Naive thymus-derived CD8-positive, alpha-beta T cell (primary cell): ENCODE results near the gene LILRA1. TPM values are rescaled to one million over a fixed set of nuclear protein-coding genes. Genes with fewer than 3 reads are reported as not detected.
A peak's percentile ranks its signal among the peaks of the same experiment; 100 is the strongest.
"Not testable (repeated sequence)": the region's sequence is repeated elsewhere in the genome, so short reads cannot be mapped to it uniquely, and the experiment has no call there.

Source experiments
- ATAC-seq, 2 donors: fragments of 150-1000 bp; cut with Tn5 transposase in 1 of 2; sonication (Bioruptor Pico), chemical (Tn5 transposase) in 1 of 2; 1 replicate in 1 of 2; 2 replicates in 1 of 2; pipeline ENCODE4 v1.10.0; 2021; ENCODE audit warnings: mild to moderate bottlenecking in 2 of 2, moderate library complexity in 2 of 2
- POLR2A ChIA-PET: fragments of 350-600 bp; sonication (Branson Sonifier 250); formaldehyde crosslinking; loops from one replicate; lab custom pipeline; 2021; ENCODE audit warnings: antibody characterized with exemption; lab: Charles Lee
- DNase-seq, 10 donors: peaks; one replicate each; pipeline versions ENCODE4 v3.0.0 to v3.0.0-alpha.2; 2020 to 2022
- H3K27ac Mint-ChIP-seq, 10 donors: one replicate each; pipeline ENCODE4 v1.8.0; 2020 to 2022; ENCODE audit warnings: mild to moderate bottlenecking in 10 of 10, mixed read lengths in 10 of 10, moderate library complexity in 4 of 10, inconsistent platforms in 1 of 10
- H3K27me3 Mint-ChIP-seq, 5 donors: one replicate each; pipeline ENCODE4 v1.8.0; 2021 to 2022; ENCODE audit warnings: mixed read lengths in 5 of 5
- H3K36me3 Mint-ChIP-seq, 3 donors: one replicate each; pipeline ENCODE4 v1.8.0; 2020 to 2022; ENCODE audit warnings: mixed read lengths in 3 of 3, mild to moderate bottlenecking in 2 of 3, inconsistent platforms in 1 of 3
- H3K4me1 Mint-ChIP-seq, 4 donors: one replicate each; pipeline ENCODE4 v1.8.0; 2021 to 2022; ENCODE audit warnings: mixed read lengths in 4 of 4
- H3K4me3 Mint-ChIP-seq, 10 donors: one replicate each; pipeline ENCODE4 v1.8.0; 2020 to 2022; ENCODE audit warnings: mild to moderate bottlenecking in 10 of 10, mixed read lengths in 10 of 10, moderate library complexity in 6 of 10, inconsistent platforms in 1 of 10
- H3K9me3 Mint-ChIP-seq, 9 donors: one replicate each; pipeline ENCODE4 v1.8.0; 2020 to 2022; ENCODE audit warnings: mixed read lengths in 9 of 9, mild to moderate bottlenecking in 3 of 9, inconsistent platforms in 1 of 9, moderate library complexity in 1 of 9
- polyA plus RNA-seq, 3 donors: library from polyadenylated mRNA; unstranded; fragments of 300-500 nt; fragmentation: Illumina TruSeq; gene quantifications; one replicate each; pipeline ENCODE4 v1.2.3, GENCODE V29; 2021
- total RNA-seq, 8 experiments: library from RNA in 2 of 8; stranded (reverse) in 2 of 8; gene quantifications; one replicate each; pipeline ENCODE4 v1.2.3 and lab custom pipeline; 2021 to 2026

LILRA1 gene
- total and polyA plus RNA-seq, 5 experiments from 2014 or later = 0.07 TPM; not detected in 4

GRCh38 chr19:54612428-54612827, 19.0 kb downstream of the LILRA1 start:
- no peak overlapping the region for H3K4me3 Mint-ChIP-seq
- H3K36me3 Mint-ChIP-seq = peaks cover 0 to 1% (median 0%) of the 10 kb centered on the region in 3 donors
- peaks cover 0 to 15% (median 13%) of the 10 kb centered on the region in 5 donors for H3K27me3 Mint-ChIP-seq
- DNase-seq (no peak), ATAC-seq (no peak)
- peaks cover 0 to 44% (median under 1%) of the 10 kb centered on the region in 4 donors for H3K4me1 Mint-ChIP-seq
- POLR2A ChIA-PET = no interaction called here
- no peak overlapping the region for H3K27ac Mint-ChIP-seq
- peaks cover 0 to 46% (median 8%) of the 10 kb centered on the region in 9 donors for H3K9me3 Mint-ChIP-seq

GRCh38 chr19:54614726-54615125, 21.3 kb downstream of the LILRA1 start:
- Mint-ChIP-seq H3K4me1 (peaks cover 0 to 40% (median under 1%) of the 10 kb centered on the region in 4 donors), H3K9me3 (peaks cover 0 to 46% (median 9%) of the 10 kb centered on the region in 9 donors), H3K4me3 (no peak overlapping the region), H3K27me3 (peaks cover 0 to 9% (median 4%) of the 10 kb centered on the region in 5 donors), H3K36me3 (peaks cover 0 to 1% (median 0%) of the 10 kb centered on the region in 3 donors), H3K27ac (no peak overlapping the region)
- ATAC-seq (no peak), DNase-seq (no peak)
- POLR2A ChIA-PET = no interaction called here

- peaks cover 0 to 6% (median 2%) of the 10 kb centered on the region in 5 donors for H3K27me3 Mint-ChIP-seq
- ATAC-seq = no peak
- POLR2A ChIA-PET = no interaction called here
- H3K36me3 Mint-ChIP-seq = no peaks in the 10 kb centered on the region
- H3K4me1 Mint-ChIP-seq = peaks cover 0 to 43% (median under 1%) of the 10 kb centered on the region in 4 donors
- peak overlapping the region in 2 of 10 donors; percentile 20 to 22 for H3K4me3 Mint-ChIP-seq
- peaks cover 0 to 38% (median 9%) of the 10 kb centered on the region in 9 donors for H3K9me3 Mint-ChIP-seq
- no peak for DNase-seq
- peak overlapping the region in 3 of 10 donors; percentile 21 to 48 (median 39) for H3K27ac Mint-ChIP-seq
Observed at GRCh38 chr19:54616057-54616456, 22.6 kb downstream of the LILRA1 start.

GRCh38 chr19:54616821-54617560, 23.6 kb downstream of the LILRA1 start:
- H3K4me3 Mint-ChIP-seq = peak overlapping the region in 4 of 10 donors; percentile 54 to 89 (median 72)
- H3K4me1 Mint-ChIP-seq = peaks cover 0 to 48% (median under 1%) of the 10 kb centered on the region in 4 donors
- ATAC-seq (no peak), DNase-seq (peak in 1 of 10 donors; percentile 10)
- POLR2A ChIA-PET = no interaction called here
- peak overlapping the region in 4 of 10 donors; percentile 10 to 67 (median 46) for H3K27ac Mint-ChIP-seq
- peaks cover 0 to 6% (median 2%) of the 10 kb centered on the region in 5 donors for H3K27me3 Mint-ChIP-seq
- H3K36me3 Mint-ChIP-seq = no peaks in the 10 kb centered on the region
- peaks cover 0 to 38% (median 9%) of the 10 kb centered on the region in 9 donors for H3K9me3 Mint-ChIP-seq

- H3K27ac Mint-ChIP-seq = peak overlapping the region in 1 of 10 donors; percentile 50
- ATAC-seq (no peak), DNase-seq (no peak)
- peak overlapping the region in 2 of 10 donors; percentile 39 to 50 for H3K4me3 Mint-ChIP-seq
- peaks cover 0 to 13% (median 0%) of the 10 kb centered on the region in 9 donors for H3K9me3 Mint-ChIP-seq
- H3K36me3 Mint-ChIP-seq = no peaks in the 10 kb centered on the region
- H3K27me3 Mint-ChIP-seq = peaks cover 1 to 12% (median 3%) of the 10 kb centered on the region in 5 donors
- H3K4me1 Mint-ChIP-seq = peaks cover 0 to 53% (median 0%) of the 10 kb centered on the region in 4 donors
- POLR2A ChIA-PET = no interaction called here
Observed at GRCh38 chr19:54620464-54620863, 27.0 kb downstream of the LILRA1 start.

- peaks cover 0 to 46% (median 1%) of the 10 kb centered on the region in 4 donors for H3K4me1 Mint-ChIP-seq
- peaks cover 0 to 12% (median under 1%) of the 10 kb centered on the region in 9 donors for H3K9me3 Mint-ChIP-seq
- peaks cover 0 to 5% (median 2%) of the 10 kb centered on the region in 3 donors for H3K36me3 Mint-ChIP-seq
- H3K4me3 Mint-ChIP-seq = peak overlapping the region in 2 of 10 donors; percentile 67 to 73
- POLR2A ChIA-PET = no interaction called here
- ATAC-seq (no peak), DNase-seq (no peak)
- H3K27me3 Mint-ChIP-seq = peaks cover 11 to 32% (median 16%) of the 10 kb centered on the region in 5 donors
- peak overlapping the region in 2 of 10 donors; percentile 18 to 75 for H3K27ac Mint-ChIP-seq
Observed at GRCh38 chr19:54622431-54622830, 29.0 kb downstream of the LILRA1 start.

- H3K36me3 Mint-ChIP-seq, POLR2A ChIA-PET, ATAC-seq, DNase-seq: not testable (repeated sequence)
- peaks cover 0 to 59% (median 1%) of the 10 kb centered on the region in 4 donors for H3K4me1 Mint-ChIP-seq
- peak overlapping the region in 2 of 10 donors; percentile 36 to 91 for H3K27ac Mint-ChIP-seq
- H3K4me3 Mint-ChIP-seq = peak overlapping the region in 1 of 10 donors; percentile 76
- peaks cover 0 to 19% (median 4%) of the 10 kb centered on the region in 9 donors for H3K9me3 Mint-ChIP-seq
- peaks cover 18 to 50% (median 29%) of the 10 kb centered on the region in 5 donors for H3K27me3 Mint-ChIP-seq
Observed at GRCh38 chr19:54624234-54624633, 30.8 kb downstream of the LILRA1 start.

- H3K4me3 Mint-ChIP-seq = peak overlapping the region in 1 of 10 donors; percentile 76
- H3K36me3 Mint-ChIP-seq, POLR2A ChIA-PET, ATAC-seq: not testable (repeated sequence)
- peaks cover 0 to 19% (median 4%) of the 10 kb centered on the region in 9 donors for H3K9me3 Mint-ChIP-seq
- H3K27ac Mint-ChIP-seq = peak overlapping the region in 2 of 10 donors; percentile 78 to 91
- H3K4me1 Mint-ChIP-seq = peaks cover 0 to 62% (median 1%) of the 10 kb centered on the region in 4 donors
- peaks cover 18 to 59% (median 38%) of the 10 kb centered on the region in 5 donors for H3K27me3 Mint-ChIP-seq
- peak in 1 of 10 donors; percentile 23 for DNase-seq
Observed at GRCh38 chr19:54624934-54625730, 31.7 kb downstream of the LILRA1 start.

- no peak for DNase-seq
- peaks cover 21 to 74% (median 52%) of the 10 kb centered on the region in 5 donors for H3K27me3 Mint-ChIP-seq
- H3K27ac Mint-ChIP-seq = peak overlapping the region in 1 of 10 donors; percentile 81
- ATAC-seq = no peak
- POLR2A ChIA-PET = no interaction called here
- peaks cover 0 to 19% (median 4%) of the 10 kb centered on the region in 9 donors for H3K9me3 Mint-ChIP-seq
- peaks cover 0 to 7% (median 7%) of the 10 kb centered on the region in 3 donors for H3K36me3 Mint-ChIP-seq
- H3K4me1 Mint-ChIP-seq = peaks cover 0 to 66% (median 4%) of the 10 kb centered on the region in 4 donors
- no peak overlapping the region for H3K4me3 Mint-ChIP-seq
Observed at GRCh38 chr19:54626757-54627156, 33.3 kb downstream of the LILRA1 start.

- Mint-ChIP-seq H3K4me1 (peaks cover 0 to 55% (median 4%) of the 10 kb centered on the region in 4 donors), H3K9me3 (peaks cover 0 to 19% (median 4%) of the 10 kb centered on the region in 9 donors), H3K27me3 (peaks cover 21 to 82% (median 61%) of the 10 kb centered on the region in 5 donors)
- H3K36me3 Mint-ChIP-seq, H3K27ac Mint-ChIP-seq, ATAC-seq, DNase-seq, POLR2A ChIA-PET, H3K4me3 Mint-ChIP-seq: not testable (repeated sequence)
Observed at GRCh38 chr19:54627912-54628311, 34.5 kb downstream of the LILRA1 start.

GRCh38 chr19:54630262-54630661, 36.8 kb downstream of the LILRA1 start, which contains the start of gene LILRB1:
LILRB1 (plus strand) TSS chr19:54630484; CDS start chr19:54631074, 590 bp downstream.
- Mint-ChIP-seq H3K27me3 (peaks cover 19 to 71% (median 55%) of the 10 kb centered on the region in 5 donors), H3K9me3 (peaks cover 0 to 19% (median 4%) of the 10 kb centered on the region in 9 donors), H3K4me3 (peak within 1 kb of the TSS in 2 of 10 donors; percentile 50 to 82), H3K27ac (peak within 1 kb of the TSS in 1 of 10 donors; percentile 49), H3K4me1 (peaks cover 0 to 41% (median 4%) of the 10 kb centered on the region in 4 donors)
- POLR2A ChIA-PET, H3K36me3 Mint-ChIP-seq, DNase-seq, ATAC-seq: not testable (repeated sequence)

GRCh38 chr19:54630782-54631181, 37.4 kb downstream of the LILRA1 start:
- POLR2A ChIA-PET = no interaction called here
- Mint-ChIP-seq H3K27ac (peak overlapping the region in 1 of 10 donors; percentile 49), H3K36me3 (peaks cover 0 to 7% (median 7%) of the 10 kb centered on the region in 3 donors), H3K4me3 (peak overlapping the region in 1 of 10 donors; percentile 82), H3K27me3 (peaks cover 19 to 67% (median 54%) of the 10 kb centered on the region in 5 donors), H3K4me1 (peaks cover 0 to 37% (median 4%) of the 10 kb centered on the region in 4 donors), H3K9me3 (peaks cover 0 to 19% (median 4%) of the 10 kb centered on the region in 9 donors)
- ATAC-seq (no peak), DNase-seq (no peak)
